H1 (cell line): ENCODE data around the gene ZBTB18. TPM values are rescaled to one million over a fixed set of nuclear protein-coding genes. Genes with fewer than 3 reads are reported as not detected.

Experiments
- CTCF ChIA-PET: fragments of 300-600 bp; sonication (Branson Sonifier 250); formaldehyde crosslinking; loops from one replicate; lab custom pipeline; 2021; ENCODE audit not compliant: partially characterized antibody; lab: Charles Lee
- POLR2A ChIA-PET: fragments of 300-600 bp; sonication (Branson Sonifier 250); formaldehyde crosslinking; loops from one replicate; lab custom pipeline; 2021; ENCODE audit warnings: inconsistent platforms; ENCODE audit not compliant: partially characterized antibody; lab: Charles Lee
- DNase-seq, 2 experiments: peaks; one replicate each; pipeline versions ENCODE4 v3.0.0 to v3.0.0-alpha.2; 2010 to 2022; ENCODE audit warnings: low spot score in 2 of 2, low read depth in 1 of 2, mixed read lengths in 1 of 2
- FAIRE-seq: peaks from 2 replicates; lab custom pipeline; 2011; peaks lifted over from hg19 to GRCh38; lab: Jason Lieb, UNC
- H2AFZ ChIP-seq: 2 replicates; pipeline ENCODE4 v1.8.1; 2012; ENCODE audit warnings: low read length, inconsistent platforms
- H2AK5ac ChIP-seq: 2 replicates; pipeline ENCODE4 v1.6.1; 2013; ENCODE audit warnings: low read depth, low read length
- H2BK120ac ChIP-seq: replicated peaks from 2 replicates; pipeline ENCODE3; 2013; ENCODE audit warnings: low read depth, low read length, inconsistent platforms
- H2BK12ac ChIP-seq: 2 replicates; pipeline ENCODE4 v1.6.1; 2013; ENCODE audit warnings: low read depth, low read length
- H2BK15ac ChIP-seq: 2 replicates; pipeline ENCODE4 v1.6.1; 2013; ENCODE audit warnings: low read length
- H2BK20ac ChIP-seq: 2 replicates; pipeline ENCODE4 v1.6.1; 2013; ENCODE audit warnings: low read length
- H2BK5ac ChIP-seq: 2 replicates; pipeline ENCODE4 v1.6.1; 2013; ENCODE audit warnings: low read depth, low read length
- H3K14ac ChIP-seq: 2 replicates; pipeline ENCODE4 v1.6.1; 2013; ENCODE audit warnings: inconsistent platforms; ENCODE audit not compliant: insufficient read length
- H3K18ac ChIP-seq: 2 replicates; pipeline ENCODE4 v1.6.1; 2013; ENCODE audit warnings: low read length; ENCODE audit errors: extremely low read depth
- H3K23ac ChIP-seq: 2 replicates; pipeline ENCODE4 v1.6.1; 2013; ENCODE audit warnings: inconsistent platforms; ENCODE audit not compliant: insufficient read length
- H3K23me2 ChIP-seq: 2 replicates; pipeline ENCODE4 v1.6.1; 2013; ENCODE audit warnings: low read depth, low read length
- H3K27ac ChIP-seq: 2 replicates; pipeline ENCODE4 v1.6.1; 2011; ENCODE audit warnings: low read depth, low read length, inconsistent platforms
- H3K27me3 ChIP-seq, 4 experiments: replicated peaks in 1 of 4; 1 replicate in 1 of 4; 2 replicates in 3 of 4; pipeline versions ENCODE4 v1.6.1 to v1.8.1; 2011 to 2013; ENCODE audit warnings: low read length in 3 of 4, mild to moderate bottlenecking in 3 of 4, inconsistent platforms in 2 of 4, mixed read lengths in 2 of 4, moderate library complexity in 1 of 4; ENCODE audit not compliant: control insufficient read depth in 3 of 4, insufficient read depth in 3 of 4; ENCODE audit errors: extremely low read depth in 1 of 4
- H3K36me3 ChIP-seq, 4 experiments: 2 replicates each; pipeline versions ENCODE4 v1.6.1 to v1.8.1; 2011 to 2013; ENCODE audit warnings: mild to moderate bottlenecking in 4 of 4, low read length in 3 of 4, moderate library complexity in 2 of 4, control low read depth in 1 of 4, inconsistent platforms in 1 of 4; ENCODE audit not compliant: insufficient read depth in 4 of 4, control insufficient read depth in 2 of 4
- H3K4ac ChIP-seq: replicated peaks from 2 replicates; pipeline ENCODE3; 2013; ENCODE audit warnings: low read length, low read depth, mixed read lengths, inconsistent platforms; ENCODE audit not compliant: insufficient read length
- H3K4me1 ChIP-seq, 4 experiments: replicated peaks in 1 of 4; 1 replicate in 1 of 4; 2 replicates in 3 of 4; pipeline versions ENCODE4 v1.6.1 to v1.8.1; 2011 to 2013; ENCODE audit warnings: low read length in 3 of 4, inconsistent platforms in 2 of 4, mixed read lengths in 1 of 4; ENCODE audit not compliant: insufficient read depth in 4 of 4, control insufficient read depth in 3 of 4
- H3K4me2 ChIP-seq, 2 experiments: 2 replicates each; pipeline versions ENCODE4 v1.6.1 to v1.8.1; 2011 to 2013; ENCODE audit warnings: low read depth in 2 of 2, low read length in 2 of 2, control low read depth in 1 of 2, inconsistent platforms in 1 of 2, mild to moderate bottlenecking in 1 of 2; ENCODE audit not compliant: insufficient read depth in 1 of 2
- H3K4me3 ChIP-seq, 4 experiments: fragments of 200-600, 300-600 bp in 1 of 4; sonication (generic), shearing (Covaris generic), sonication (Bioruptor Twin) in 1 of 4; 2 replicates each; pipeline versions ENCODE4 v1.5.1 to v1.8.1; 2011 to 2016; ENCODE audit warnings: low read length in 4 of 4, low read depth in 3 of 4, control low read depth in 2 of 4, inconsistent platforms in 2 of 4, mild to moderate bottlenecking in 2 of 4, mixed read lengths in 1 of 4, moderate library complexity in 1 of 4; ENCODE audit not compliant: insufficient read depth in 2 of 4; ENCODE audit errors: extremely low read depth in 1 of 4
- H3K56ac ChIP-seq: replicated peaks from 2 replicates; pipeline ENCODE3; 2013; ENCODE audit warnings: low read depth, mild to moderate bottlenecking, mixed read lengths, low read length, inconsistent platforms; ENCODE audit not compliant: insufficient read length
- H3K79me1 ChIP-seq: 2 replicates; pipeline ENCODE4 v1.6.1; 2013; ENCODE audit warnings: low read depth, low read length, control low read depth
- H3K79me2 ChIP-seq, 2 experiments: 2 replicates each; pipeline versions ENCODE4 v1.6.1 to v1.8.1; 2012 to 2013; ENCODE audit warnings: low read length in 2 of 2, mild to moderate bottlenecking in 2 of 2, inconsistent platforms in 1 of 2; ENCODE audit not compliant: insufficient read depth in 2 of 2, control insufficient read depth in 1 of 2
- H3K9ac ChIP-seq, 4 experiments: replicated peaks in 1 of 4; 1 replicate in 1 of 4; 2 replicates in 3 of 4; pipeline versions ENCODE4 v1.6.1 to v1.8.1; 2011 to 2013; ENCODE audit warnings: low read depth in 3 of 4, low read length in 3 of 4, control low read depth in 2 of 4, mild to moderate bottlenecking in 2 of 4, moderate library complexity in 2 of 4, inconsistent platforms in 1 of 4; ENCODE audit errors: extremely low read depth in 1 of 4
- H3K9me3 ChIP-seq, 2 experiments: 2 replicates each; pipeline versions ENCODE4 v1.6.1 to v1.8.1; 2012 to 2013; ENCODE audit warnings: mild to moderate bottlenecking in 2 of 2, moderate library complexity in 2 of 2, control low read depth in 1 of 2, inconsistent platforms in 1 of 2, low read depth in 1 of 2, low read length in 1 of 2, mixed read lengths in 1 of 2; ENCODE audit not compliant: insufficient read depth in 2 of 2
- H4K20me1 ChIP-seq, 2 experiments: replicated peaks in 1 of 2; 2 replicates each; pipeline versions ENCODE3 to v1.8.1; 2011 to 2013; ENCODE audit warnings: inconsistent platforms in 2 of 2, low read length in 2 of 2, mild to moderate bottlenecking in 1 of 2; ENCODE audit not compliant: insufficient read depth in 2 of 2, control insufficient read depth in 1 of 2
- H4K5ac ChIP-seq: 2 replicates; pipeline ENCODE4 v1.6.1; 2013; ENCODE audit warnings: low read length, low read depth, mixed read lengths, inconsistent platforms; ENCODE audit not compliant: insufficient read length
- H4K8ac ChIP-seq: 2 replicates; pipeline ENCODE4 v1.8.0; 2013; ENCODE audit warnings: mild to moderate bottlenecking, moderate library complexity, low read length, inconsistent platforms; ENCODE audit not compliant: insufficient read depth; ENCODE audit errors: extremely low read depth
- H4K91ac ChIP-seq: replicated peaks from 2 replicates; pipeline ENCODE3; 2013; ENCODE audit warnings: low read length, mixed read lengths, inconsistent platforms; ENCODE audit not compliant: insufficient read length
- BCL11A ChIP-seq, 2 experiments: IDR thresholded peaks; one replicate each; pipeline ENCODE4 v1.6.1; 2011; ENCODE audit warnings: low read depth in 2 of 2, low read length in 2 of 2, mild to moderate bottlenecking in 2 of 2
- CTBP2 ChIP-seq: IDR thresholded peaks from 2 replicates; pipeline ENCODE4 v1.7.0; 2011; ENCODE audit warnings: borderline replicate concordance, mild to moderate bottlenecking, moderate library complexity, mixed read lengths, low read length; ENCODE audit not compliant: insufficient read depth, insufficient read length
- EP300 ChIP-seq, 2 experiments: IDR thresholded peaks; 1 replicate in 1 of 2; 2 replicates in 1 of 2; pipeline ENCODE4 v1.6.1; 2011 to 2012; ENCODE audit warnings: low read depth in 2 of 2, low read length in 2 of 2, mild to moderate bottlenecking in 2 of 2, borderline replicate concordance in 1 of 2, inconsistent platforms in 1 of 2, moderate library complexity in 1 of 2
- NRF1 ChIP-seq: IDR thresholded peaks from 2 replicates; pipeline ENCODE4 v1.6.1; 2011; ENCODE audit warnings: mild to moderate bottlenecking, low read depth, low read length, improper control_type of control experiment
- POU5F1 ChIP-seq: IDR thresholded peaks from 2 replicates; pipeline ENCODE4 v1.6.1; 2011; ENCODE audit warnings: low read depth, mild to moderate bottlenecking, low read length, moderate library complexity
- RBBP5 ChIP-seq: IDR thresholded peaks from 2 replicates; pipeline ENCODE4 v1.7.1; 2012; ENCODE audit warnings: low read depth, mild to moderate bottlenecking, inconsistent platforms, low read length, moderate library complexity, borderline replicate concordance
- RFX5 ChIP-seq: IDR thresholded peaks from 2 replicates; pipeline ENCODE4 v1.6.1; 2011; ENCODE audit warnings: low read depth, low read length, improper control_type of control experiment, borderline replicate concordance
- RXRA ChIP-seq: IDR thresholded peaks from 2 replicates; pipeline ENCODE4 v1.6.1; 2011; ENCODE audit warnings: low read depth, mild to moderate bottlenecking, low read length, moderate library complexity; ENCODE audit not compliant: insufficient read depth
- SAP30 ChIP-seq: fragments of 300-600 bp; sonication (generic); IDR thresholded peaks from 2 replicates; pipeline ENCODE4 v1.7.1; 2012; ENCODE audit warnings: low read length, moderate library complexity, mild to moderate bottlenecking, inconsistent platforms; ENCODE audit not compliant: insufficient read depth, insufficient replicate concordance
- SIN3A ChIP-seq, 2 experiments: IDR thresholded peaks in 1 of 2; conservative IDR thresholded peaks in 1 of 2; 2 replicates each; pipeline ENCODE4 v1.6.1; 2011 to 2012; ENCODE audit warnings: low read length in 2 of 2, improper control_type of control experiment in 1 of 2, low read depth in 1 of 2, mild to moderate bottlenecking in 1 of 2
- SIRT6 ChIP-seq: IDR thresholded peaks from one replicate; pipeline ENCODE4 v1.7.1; 2012; ENCODE audit warnings: low read length, inconsistent platforms
- SP2 ChIP-seq: IDR thresholded peaks from 2 replicates; pipeline ENCODE4 v1.6.1; 2012; ENCODE audit warnings: mild to moderate bottlenecking, low read length, inconsistent platforms
- WGBS, 2 experiments: shearing (Covaris generic) in 1 of 2; methylation state at CpG; one replicate each; pipeline versions ENCODE4 v1.1.6 to v1.1.7; 2013 to 2015; ENCODE audit warnings: low lambda C conversion rate in 2 of 2, mixed read lengths in 2 of 2, inconsistent platforms in 1 of 2, low coverage in 1 of 2, missing lambda C conversion rate in 1 of 2; ENCODE audit not compliant: insufficient replicate concordance in 2 of 2, insufficient coverage in 1 of 2, insufficient read length in 1 of 2; ENCODE audit errors: extremely low coverage in 1 of 2, missing lambda C conversion rate in 1 of 2; 5-methylcytosine and 5-hydroxymethylcytosine counted together
- polyA plus RNA-seq, 7 experiments: library from polyadenylated mRNA; depleted of rRNA in 3 of 7; stranded (reverse) in 5 of 7; unstranded in 2 of 7; fragments of >200 nt in 5 of 7; fragments of 200-250 nt in 2 of 7; gene quantifications; 1 replicate in 5 of 7; 2 replicates in 1 of 7; 4 replicates in 1 of 7; pipeline versions ENCODE4 v1.2.1 to v1.2.3, GENCODE V29; 2011 to 2013; ENCODE audit warnings: missing spikeins in 2 of 7, mixed read lengths in 2 of 7
- total RNA-seq: library from RNA; stranded (reverse); fragmentation: NEBNext Ultra II Directional; extraction: Animal tissue kit (Norgen Biotek cat#: 25700); gene quantifications from 2 replicates; pipeline ENCODE4 v1.2.1, GENCODE V29; 2021

ZBTB18 gene
- total and polyA plus RNA-seq, 2 of the 8 experiments (the other 6 are each of a cell fraction or from before 2014, with no cell fraction given): 8.5 to 14.4 TPM

- H3K23ac ChIP-seq: no peak overlapping the region
- H2BK5ac ChIP-seq: no peak overlapping the region
- H3K18ac ChIP-seq: no peak overlapping the region
- no peaks in the 10 kb centered on the region for H3K79me2 ChIP-seq
- FAIRE-seq: no peak
- WGBS, 2 experiments: 93% methylated on average over 22 of the region's 22 CpGs; no CpG with 5 or more reads in 1 of the 2 experiments
- H2AK5ac ChIP-seq: no peak overlapping the region
- 0 out of 2 replicates have a peak, but pooled peaks cover 3% of the 10 kb centered on the region for H3K23me2 ChIP-seq
- no peak overlapping the region for H2BK120ac ChIP-seq
- CTCF ChIA-PET: interaction anchor here (1.3 to 2.5 kb wide), 3 partner anchors 12 to 68 kb away, joined by 3 to 11 read pairs (median 5); no protein-coding TSS in a partner anchor
- peaks cover 0 to 6% (median 4%) of the 10 kb centered on the region in 4 experiments; a peak in 5 of 7 replicates for H3K4me1 ChIP-seq
- peak in 1 of 2 experiments; percentile 44 for DNase-seq
- H3K79me1 ChIP-seq: no peaks in the 10 kb centered on the region
- peaks cover 0 to 2% (median 0%) of the 10 kb centered on the region in 4 experiments; a peak in 1 of 7 replicates for H3K27me3 ChIP-seq
- H3K9ac ChIP-seq: no peak overlapping the region
- no peak overlapping the region for H2BK15ac ChIP-seq
- no peak overlapping the region for H2BK20ac ChIP-seq
- H3K4ac ChIP-seq: no peak overlapping the region
- no peaks in the 10 kb centered on the region for H3K9me3 ChIP-seq
- no peak overlapping the region for H4K5ac ChIP-seq
- H2BK12ac ChIP-seq: no peak overlapping the region
- H3K36me3 ChIP-seq: no peaks in the 10 kb centered on the region
- H3K14ac ChIP-seq: no peak overlapping the region
- POLR2A ChIA-PET: no interaction called here
- no peaks in the 10 kb centered on the region for H4K20me1 ChIP-seq
- no peak overlapping the region for H3K27ac ChIP-seq
- H4K8ac ChIP-seq: peak overlapping the region; percentile 8; the same call in 1 of the 2 replicates
- H2AFZ ChIP-seq: no peak overlapping the region
- H3K4me2 ChIP-seq: no peak overlapping the region
- no peak overlapping the region for H3K4me3 ChIP-seq
- no peak overlapping the region for H3K56ac ChIP-seq
- no peak overlapping the region for H4K91ac ChIP-seq
- TF ChIP-seq SAP30 (no peak), EP300 (IDR thresholded peaks at IDR 0.05; ENCODE audit: borderline replicate concordance in 1 of 2, low read depth in 2 of 2, low read length in 2 of 2) (no peak), SIN3A (conservative IDR thresholded peaks at IDR 0.05 in 1 of 2, IDR thresholded peaks at IDR 0.05 in 1 of 2; ENCODE audit: low read depth in 1 of 2, low read length in 2 of 2) (no peak), BCL11A (IDR thresholded peaks at IDR 0.05; ENCODE audit: low read depth in 2 of 2, low read length in 2 of 2) (no peak), SIRT6 (no peak), SP2 (no peak), NRF1 (no peak), RBBP5 (no peak), RFX5 (no peak), POU5F1 (no peak), RXRA (no peak), CTBP2 (no peak)
Observed at GRCh38 chr1:244077473-244078220, 26.6 kb downstream of the ZBTB18 start.
